Mesenchymal stem cell (in vitro differentiated cells and primary cell): ENCODE data around the gene CYP4Z1.

Experiments
- DNase-seq: peaks from one replicate; pipeline ENCODE4 v3.0.0-alpha.2; 2013
- H2AFZ ChIP-seq: one replicate; pipeline ENCODE4 v1.6.1; 2013; ENCODE audit warnings: low read depth, mild to moderate bottlenecking, control low read depth, inconsistent platforms, low read length, moderate library complexity
- H2AK5ac ChIP-seq: 2 replicates; pipeline ENCODE4 v1.6.1; 2013; ENCODE audit warnings: low read length, moderate library complexity, mild to moderate bottlenecking, inconsistent platforms; ENCODE audit not compliant: severe bottlenecking
- H2BK120ac ChIP-seq: one replicate; pipeline ENCODE4 v1.6.1; 2013; ENCODE audit warnings: low read depth, mild to moderate bottlenecking, inconsistent platforms, low read length, moderate library complexity
- H2BK12ac ChIP-seq, 2 experiments: one replicate each; pipeline ENCODE4 v1.6.1; 2013; ENCODE audit warnings: inconsistent platforms in 2 of 2, low read length in 2 of 2, mild to moderate bottlenecking in 2 of 2, moderate library complexity in 2 of 2, control low read depth in 1 of 2
- H2BK15ac ChIP-seq: one replicate; pipeline ENCODE4 v1.6.1; 2013; ENCODE audit warnings: mild to moderate bottlenecking, low read depth, inconsistent platforms; ENCODE audit not compliant: poor library complexity, severe bottlenecking
- H2BK5ac ChIP-seq: 2 replicates; pipeline ENCODE4 v1.6.1; 2013; ENCODE audit warnings: low read depth, mild to moderate bottlenecking, low read length, control low read depth, inconsistent platforms; ENCODE audit not compliant: poor library complexity, severe bottlenecking
- H3K14ac ChIP-seq, 2 experiments: one replicate each; pipeline ENCODE4 v1.6.1; 2013; ENCODE audit warnings: inconsistent platforms in 2 of 2, low read length in 2 of 2, control low read depth in 1 of 2, mild to moderate bottlenecking in 1 of 2, moderate library complexity in 1 of 2
- H3K18ac ChIP-seq, 2 experiments: one replicate each; pipeline ENCODE4 v1.6.1; 2013; ENCODE audit warnings: inconsistent platforms in 2 of 2, low read length in 2 of 2, control low read depth in 1 of 2, low read depth in 1 of 2, mild to moderate bottlenecking in 1 of 2
- H3K23ac ChIP-seq, 2 experiments: one replicate each; pipeline ENCODE4 v1.6.1; 2013; ENCODE audit warnings: inconsistent platforms in 2 of 2, low read length in 2 of 2, mild to moderate bottlenecking in 2 of 2, moderate library complexity in 2 of 2, control low read depth in 1 of 2
- H3K27ac ChIP-seq: 2 replicates; pipeline ENCODE4 v1.5.1; 2013; ENCODE audit warnings: mild to moderate bottlenecking, moderate library complexity, low read length, control low read depth, inconsistent platforms; ENCODE audit not compliant: poor library complexity, severe bottlenecking
- H3K27me3 ChIP-seq, 2 experiments: 2 replicates each; pipeline versions ENCODE4 v1.6.1 to v1.7.0; 2013; ENCODE audit warnings: low read length in 2 of 2, mild to moderate bottlenecking in 2 of 2, moderate library complexity in 2 of 2, control low read depth in 1 of 2, inconsistent platforms in 1 of 2; ENCODE audit not compliant: control insufficient read depth in 1 of 2, insufficient read depth in 1 of 2
- H3K36me3 ChIP-seq, 2 experiments: 2 replicates each; pipeline versions ENCODE4 v1.6.1 to v1.7.0; 2013; ENCODE audit warnings: low read length in 2 of 2, control low read depth in 1 of 2, inconsistent platforms in 1 of 2, low read depth in 1 of 2, mild to moderate bottlenecking in 1 of 2; ENCODE audit not compliant: insufficient read depth in 2 of 2, control insufficient read depth in 1 of 2
- H3K4ac ChIP-seq, 2 experiments: one replicate each; pipeline ENCODE4 v1.6.1; 2013; ENCODE audit warnings: inconsistent platforms in 2 of 2, low read length in 2 of 2, mild to moderate bottlenecking in 2 of 2, moderate library complexity in 2 of 2, control low read depth in 1 of 2, low read depth in 1 of 2
- H3K4me1 ChIP-seq: 2 replicates; pipeline ENCODE4 v1.6.1; 2013; ENCODE audit warnings: low read depth, low read length, control low read depth; ENCODE audit not compliant: control insufficient read depth, insufficient read depth
- H3K4me2 ChIP-seq: 2 replicates; pipeline ENCODE4 v1.6.1; 2013; ENCODE audit warnings: low read length, mild to moderate bottlenecking, inconsistent platforms; ENCODE audit not compliant: poor library complexity, severe bottlenecking
- H3K4me3 ChIP-seq, 2 experiments: 2 replicates each; pipeline versions ENCODE4 v1.5.1 to v1.7.0; 2013; ENCODE audit warnings: low read length in 2 of 2, mild to moderate bottlenecking in 2 of 2, control low read depth in 1 of 2, low read depth in 1 of 2; ENCODE audit not compliant: insufficient read depth in 1 of 2
- H3K79me1 ChIP-seq: replicated peaks from 2 replicates; pipeline ENCODE4 v1.6.1; 2013; ENCODE audit warnings: mild to moderate bottlenecking, control low read depth, low read length, inconsistent platforms; ENCODE audit not compliant: poor library complexity, severe bottlenecking
- H3K9ac ChIP-seq: 2 replicates; pipeline ENCODE4 v1.7.0; 2013; ENCODE audit warnings: mild to moderate bottlenecking, low read length, moderate library complexity
- H3K9me3 ChIP-seq: 2 replicates; pipeline ENCODE4 v1.7.0; 2013; ENCODE audit warnings: mild to moderate bottlenecking, low read length; ENCODE audit not compliant: control insufficient read depth
- H4K8ac ChIP-seq: one replicate; pipeline ENCODE4 v1.6.1; 2013; ENCODE audit warnings: inconsistent platforms, mild to moderate bottlenecking, low read length, moderate library complexity
- H4K91ac ChIP-seq: one replicate; pipeline ENCODE4 v1.6.1; 2013; ENCODE audit warnings: mild to moderate bottlenecking, low read length, inconsistent platforms
- WGBS: methylation state at CpG from one replicate; pipeline ENCODE4 v1.1.7; 2013; ENCODE audit warnings: mixed read lengths; 5-methylcytosine and 5-hydroxymethylcytosine counted together

Gene CYP4Z1

DNA sequence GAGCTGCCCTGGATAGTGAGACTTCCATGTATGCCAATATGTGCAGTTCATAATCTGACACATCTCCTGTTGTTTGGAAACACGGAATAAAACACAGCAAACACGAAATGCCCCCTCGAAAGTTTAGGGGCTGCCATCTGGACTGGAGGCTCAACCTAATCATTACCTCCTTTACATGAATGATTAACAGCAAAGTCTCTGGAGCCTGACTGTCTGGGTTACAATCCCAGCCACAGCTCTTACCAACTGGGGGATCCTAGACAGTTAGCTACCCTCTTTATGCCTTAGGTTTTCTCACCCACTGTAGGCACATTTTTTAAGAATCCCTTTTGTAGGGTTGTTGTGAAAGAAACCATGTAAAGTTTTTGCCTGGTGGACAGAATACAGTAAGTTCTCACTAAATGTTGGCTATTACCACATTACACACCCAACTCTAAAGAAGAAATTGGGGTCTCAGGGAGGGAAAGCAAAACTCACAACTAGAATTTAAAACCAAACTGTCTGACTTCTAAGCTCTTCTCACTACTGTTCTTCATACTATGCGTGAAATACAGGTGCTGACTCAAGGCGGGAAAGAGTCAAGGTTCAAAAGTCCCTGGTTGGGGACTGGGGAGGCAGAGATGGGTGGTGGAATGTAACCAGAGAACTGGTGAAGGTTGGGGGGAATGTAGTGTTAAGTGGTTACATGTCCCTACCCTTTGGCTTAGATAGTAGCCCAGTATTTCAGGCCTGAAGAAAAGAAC is 94.4 kb downstream of the CYP4Z1 start:
- no peak overlapping the region for H3K27ac ChIP-seq
- H3K9me3 ChIP-seq = no peaks in the 10 kb centered on the region
- no peak overlapping the region for H2BK120ac ChIP-seq
- no peak overlapping the region for H2BK12ac ChIP-seq
- no peak overlapping the region for H3K4me3 ChIP-seq
- H3K4ac ChIP-seq = no peak overlapping the region
- no peaks in the 10 kb centered on the region for H3K79me1 ChIP-seq
- DNase-seq = no peak
- no peak overlapping the region for H4K91ac ChIP-seq
- WGBS = 65% methylated on average over 5 of the region's 5 CpGs
- H2BK15ac ChIP-seq = no peak overlapping the region
- H3K36me3 ChIP-seq = no peaks in the 10 kb centered on the region
- no peak overlapping the region for H3K18ac ChIP-seq
- no peak overlapping the region for H3K23ac ChIP-seq
- no peak overlapping the region for H4K8ac ChIP-seq
- no peak overlapping the region for H2AFZ ChIP-seq
- no peak overlapping the region for H2AK5ac ChIP-seq
- no peaks in the 10 kb centered on the region for H3K4me1 ChIP-seq
- no peaks in the 10 kb centered on the region for H3K27me3 ChIP-seq
- H3K14ac ChIP-seq = no peak overlapping the region
- no peak overlapping the region for H3K9ac ChIP-seq
- no peak overlapping the region for H2BK5ac ChIP-seq
- no peak overlapping the region for H3K4me2 ChIP-seq

GRCh38 chr1:47164552-47164951 is 97.5 kb downstream of the CYP4Z1 start:
- H3K4me1 ChIP-seq = no peaks in the 10 kb centered on the region
- H3K9me3 ChIP-seq = no peaks in the 10 kb centered on the region
- H2AK5ac ChIP-seq = no peak overlapping the region
- H3K27me3 ChIP-seq = no peaks in the 10 kb centered on the region
- H2BK5ac ChIP-seq = no peak overlapping the region
- no peak overlapping the region for H3K27ac ChIP-seq
- no peak overlapping the region for H3K4me3 ChIP-seq
- no peak overlapping the region for H4K8ac ChIP-seq
- no peak overlapping the region for H3K4ac ChIP-seq
- H3K23ac ChIP-seq = no peak overlapping the region
- H3K14ac ChIP-seq = no peak overlapping the region
- H2BK12ac ChIP-seq = no peak overlapping the region
- H4K91ac ChIP-seq = no peak overlapping the region
- no peaks in the 10 kb centered on the region for H3K36me3 ChIP-seq
- no peak overlapping the region for H3K18ac ChIP-seq
- no peak for DNase-seq
- H2AFZ ChIP-seq = no peak overlapping the region
- H3K4me2 ChIP-seq = no peak overlapping the region
- no peaks in the 10 kb centered on the region for H3K79me1 ChIP-seq
- H2BK120ac ChIP-seq = no peak overlapping the region
- no peak overlapping the region for H3K9ac ChIP-seq
- H2BK15ac ChIP-seq = no peak overlapping the region
